Trophoblast cell (in vitro differentiated cells and primary cell): ENCODE results near the gene REC8.

ENCODE experiments used
- DNase-seq, 2 donors: peaks; one replicate each; pipeline ENCODE4 v3.0.0-alpha.2; 2016
- H2AFZ ChIP-seq: 2 replicates; pipeline ENCODE4 v1.6.1; 2013; ENCODE audit warnings: low read length, moderate library complexity, mild to moderate bottlenecking; ENCODE audit not compliant: insufficient read depth, poor library complexity
- H2AK5ac ChIP-seq: 2 replicates; pipeline ENCODE4 v1.6.1; 2013; ENCODE audit warnings: mild to moderate bottlenecking, low read length
- H2BK120ac ChIP-seq: 2 replicates; pipeline ENCODE4 v1.6.1; 2013; ENCODE audit warnings: low read length, mild to moderate bottlenecking, moderate library complexity; ENCODE audit not compliant: insufficient read depth, poor library complexity
- H2BK12ac ChIP-seq: 2 replicates; pipeline ENCODE4 v1.6.1; 2013; ENCODE audit warnings: mild to moderate bottlenecking, low read length, moderate library complexity
- H2BK5ac ChIP-seq: 2 replicates; pipeline ENCODE4 v1.6.1; 2013; ENCODE audit warnings: low read length, low read depth, moderate library complexity, mild to moderate bottlenecking; ENCODE audit not compliant: poor library complexity
- H3K14ac ChIP-seq: 2 replicates; pipeline ENCODE4 v1.6.1; 2013; ENCODE audit warnings: mild to moderate bottlenecking, low read length
- H3K18ac ChIP-seq: 2 replicates; pipeline ENCODE4 v1.6.1; 2013; ENCODE audit warnings: mild to moderate bottlenecking, low read length
- H3K23ac ChIP-seq: 2 replicates; pipeline ENCODE4 v1.6.1; 2013; ENCODE audit warnings: low read length
- H3K27ac ChIP-seq: 2 replicates; pipeline ENCODE4 v1.5.1; 2013; ENCODE audit warnings: low read depth, mild to moderate bottlenecking, inconsistent platforms, low read length, moderate library complexity
- H3K27me3 ChIP-seq: 2 replicates; pipeline ENCODE4 v1.6.1; 2013; ENCODE audit warnings: inconsistent platforms, mild to moderate bottlenecking, low read length, moderate library complexity; ENCODE audit not compliant: insufficient read depth
- H3K36me3 ChIP-seq, 2 experiments: 1 replicate in 1 of 2; 2 replicates in 1 of 2; pipeline ENCODE4 v1.6.1; 2013; ENCODE audit warnings: low read length in 2 of 2, mild to moderate bottlenecking in 2 of 2, moderate library complexity in 1 of 2; ENCODE audit not compliant: insufficient read depth in 2 of 2, control insufficient read depth in 1 of 2
- H3K4ac ChIP-seq: 2 replicates; pipeline ENCODE4 v1.6.1; 2013; ENCODE audit warnings: low read depth, mild to moderate bottlenecking, low read length, moderate library complexity
- H3K4me1 ChIP-seq, 2 experiments: 1 replicate in 1 of 2; 2 replicates in 1 of 2; pipeline ENCODE4 v1.6.1; 2013; ENCODE audit warnings: low read length in 2 of 2, mild to moderate bottlenecking in 2 of 2, moderate library complexity in 1 of 2; ENCODE audit not compliant: insufficient read depth in 2 of 2, control insufficient read depth in 1 of 2
- H3K4me2 ChIP-seq: 2 replicates; pipeline ENCODE4 v1.6.1; 2013; ENCODE audit warnings: inconsistent platforms, mild to moderate bottlenecking, low read length, moderate library complexity
- H3K4me3 ChIP-seq: 2 replicates; pipeline ENCODE4 v1.5.1; 2013; ENCODE audit warnings: mild to moderate bottlenecking, low read depth, low read length, inconsistent platforms
- H3K79me1 ChIP-seq: one replicate; pipeline ENCODE4 v1.6.1; 2013; ENCODE audit warnings: low read length
- H3K79me2 ChIP-seq: 2 replicates; pipeline ENCODE4 v1.6.1; 2013; ENCODE audit warnings: low read length, mild to moderate bottlenecking; ENCODE audit not compliant: control insufficient read depth, insufficient read depth, poor library complexity
- H3K9ac ChIP-seq: 2 replicates; pipeline ENCODE4 v1.6.1; 2013; ENCODE audit warnings: mild to moderate bottlenecking, low read length
- H3K9me3 ChIP-seq: 2 replicates; pipeline ENCODE4 v1.6.1; 2013; ENCODE audit warnings: low read depth, mild to moderate bottlenecking, control low read depth, inconsistent platforms, low read length; ENCODE audit not compliant: insufficient read depth
- H4K12ac ChIP-seq: 2 replicates; pipeline ENCODE4 v1.6.1; 2013; ENCODE audit warnings: low read depth, mild to moderate bottlenecking, low read length, moderate library complexity
- H4K8ac ChIP-seq: 2 replicates; pipeline ENCODE4 v1.6.1; 2013; ENCODE audit warnings: low read depth, mild to moderate bottlenecking, low read length, moderate library complexity
- H4K91ac ChIP-seq: one replicate; pipeline ENCODE4 v1.6.1; 2013; ENCODE audit warnings: low read depth, mild to moderate bottlenecking, low read length, moderate library complexity
- WGBS: extraction: QIAGEN DNeasy Blood & Tissue Kit; methylation state at CpG from one replicate; pipeline ENCODE4 v1.1.7; 2013; ENCODE audit warnings: missing lambda C conversion rate; ENCODE audit not compliant: insufficient read length, insufficient coverage; ENCODE audit errors: extremely low coverage; 5-methylcytosine and 5-hydroxymethylcytosine counted together

REC8 gene

GRCh38 chr14:24132976-24133375, 38.9 kb upstream of the REC8 start:
- H4K8ac ChIP-seq: no peak overlapping the region

GRCh38 chr14:24133735-24134134, 38.1 kb upstream of the REC8 start:
- Histone ChIP-seq H3K27me3 (no peaks in the 10 kb centered on the region), H2BK120ac (no peak overlapping the region), H4K12ac (no peak overlapping the region), H3K79me2 (peaks cover 3% of the 10 kb centered on the region), H2BK5ac (no peak overlapping the region), H3K18ac (no peak overlapping the region), H2BK12ac (no peak overlapping the region), H3K4me3 (no peak overlapping the region), H3K4me2 (no peak overlapping the region), H3K9me3 (no peaks in the 10 kb centered on the region), H4K8ac (no peak overlapping the region), H3K9ac (no peak overlapping the region), H3K4ac (no peak overlapping the region), H2AK5ac (no peak overlapping the region), H4K91ac (no peak overlapping the region), H3K23ac (no peak overlapping the region), H3K4me1 (peaks cover 6 to 10% of the 10 kb centered on the region in 2 experiments), H2AFZ (no peak overlapping the region), H3K14ac (no peak overlapping the region), H3K79me1 (peaks cover 5% of the 10 kb centered on the region), H3K36me3 (peaks cover 9 to 10% of the 10 kb centered on the region in 2 experiments), H3K27ac (no peak overlapping the region)
- DNase-seq: no peak
- no CpG with 5 or more reads among the region's 1 CpG for WGBS

More at GRCh38 chr14:24132976-24133375, 38.9 kb upstream of the REC8 start:
- no peak overlapping the region for H2BK120ac ChIP-seq
- no peak overlapping the region for H2BK12ac ChIP-seq
- peaks cover 6 to 10% of the 10 kb centered on the region in 2 experiments for H3K4me1 ChIP-seq
- DNase-seq: no peak
- no peak overlapping the region for H4K91ac ChIP-seq
- H3K27me3 ChIP-seq: no peaks in the 10 kb centered on the region
- H3K9me3 ChIP-seq: no peaks in the 10 kb centered on the region
- no peak overlapping the region for H2AFZ ChIP-seq
- H3K14ac ChIP-seq: no peak overlapping the region
- H2BK5ac ChIP-seq: no peak overlapping the region
- H3K4ac ChIP-seq: no peak overlapping the region
- H4K12ac ChIP-seq: no peak overlapping the region
- WGBS: no CpG with 5 or more reads among the region's 2 CpGs
- H2AK5ac ChIP-seq: no peak overlapping the region
- H3K23ac ChIP-seq: no peak overlapping the region
- no peak overlapping the region for H3K4me3 ChIP-seq
- H3K79me2 ChIP-seq: peaks cover 3% of the 10 kb centered on the region
- H3K36me3 ChIP-seq: peaks cover 2 to 5% of the 10 kb centered on the region in 2 experiments
- no peak overlapping the region for H3K9ac ChIP-seq
- H3K4me2 ChIP-seq: no peak overlapping the region
- H3K79me1 ChIP-seq: peaks cover 5% of the 10 kb centered on the region
- no peak overlapping the region for H3K27ac ChIP-seq
- no peak overlapping the region for H3K18ac ChIP-seq

- peaks cover 3% of the 10 kb centered on the region for H3K79me2 ChIP-seq
- peak overlapping the region; percentile 96 for H3K4me3 ChIP-seq
- H3K9ac ChIP-seq: no peak overlapping the region
- H3K14ac ChIP-seq: no peak overlapping the region
- peaks cover 5% of the 10 kb centered on the region for H3K79me1 ChIP-seq
- no peak overlapping the region for H3K4ac ChIP-seq
- H3K27me3 ChIP-seq: no peaks in the 10 kb centered on the region
- no peak overlapping the region for H3K18ac ChIP-seq
- peak overlapping the region; percentile 78 for H3K4me2 ChIP-seq
- no peak overlapping the region for H3K27ac ChIP-seq
- H2BK12ac ChIP-seq: no peak overlapping the region
- peak overlapping the region; percentile 48 for H2AFZ ChIP-seq
- no peak overlapping the region for H4K12ac ChIP-seq
- peaks cover 6 to 10% of the 10 kb centered on the region in 2 experiments for H3K4me1 ChIP-seq
- H2BK5ac ChIP-seq: no peak overlapping the region
- no peak overlapping the region for H4K91ac ChIP-seq
- no peak overlapping the region for H2AK5ac ChIP-seq
- H3K36me3 ChIP-seq: peaks cover 19% of the 10 kb centered on the region in 2 experiments
- WGBS: no CpG with 5 or more reads among the region's 9 CpGs
- no peak for DNase-seq
- no peak overlapping the region for H3K23ac ChIP-seq
- H2BK120ac ChIP-seq: no peak overlapping the region
- peaks cover 1% of the 10 kb centered on the region for H3K9me3 ChIP-seq
- peak overlapping the region; percentile 41 for H4K8ac ChIP-seq
Observed at GRCh38 chr14:24135584-24135833, 36.4 kb upstream of the REC8 start.

- Histone ChIP-seq H2BK5ac (no peak within 1 kb of the TSS), H3K4me1 (peaks cover 6 to 10% of the 10 kb centered on the region in 2 experiments), H4K12ac (peak within 1 kb of the TSS; percentile 68), H2BK120ac (peak within 1 kb of the TSS; percentile 59), H2AK5ac (peak within 1 kb of the TSS; percentile 20), H3K23ac (no peak within 1 kb of the TSS), H3K9ac (peak within 1 kb of the TSS; percentile 73), H3K4ac (no peak within 1 kb of the TSS), H3K27me3 (no peaks in the 10 kb centered on the region), H3K79me2 (peaks cover 6% of the 10 kb centered on the region), H3K14ac (peak within 1 kb of the TSS; percentile 46), H4K8ac (peak within 1 kb of the TSS; percentile 84), H2BK12ac (no peak within 1 kb of the TSS), H3K27ac (no peak within 1 kb of the TSS), H3K79me1 (peaks cover 9% of the 10 kb centered on the region), H2AFZ (peak within 1 kb of the TSS; percentile 61), H4K91ac (peak within 1 kb of the TSS; percentile 67), H3K4me3 (peak within 1 kb of the TSS; percentile 96), H3K18ac (peak within 1 kb of the TSS; percentile 54), H3K36me3 (peaks cover 19% of the 10 kb centered on the region in 2 experiments), H3K9me3 (peaks cover 1% of the 10 kb centered on the region), H3K4me2 (peak within 1 kb of the TSS; percentile 78)
- DNase-seq: peak; percentile 82 to 88
- no CpG with 5 or more reads among the region's 75 CpGs for WGBS
Observed at GRCh38 chr14:24135834-24136683, 35.8 kb upstream of the REC8 start, which contains the start of gene PSME1. PSME1 (plus strand) TSS chr14:24136194; CDS start chr14:24136263, 69 bp downstream.
